GDM1 (cell line): ENCODE measurements around the gene SCFD2.
"Not testable (repeated sequence)": the region's sequence is repeated elsewhere in the genome, so short reads cannot be mapped to it uniquely, and the experiment has no call there.

Experiments used
- DNase-seq: peaks from one replicate; lab custom pipeline; 2025; lab: John Stamatoyannopoulos, UW

Gene SCFD2

DNA sequence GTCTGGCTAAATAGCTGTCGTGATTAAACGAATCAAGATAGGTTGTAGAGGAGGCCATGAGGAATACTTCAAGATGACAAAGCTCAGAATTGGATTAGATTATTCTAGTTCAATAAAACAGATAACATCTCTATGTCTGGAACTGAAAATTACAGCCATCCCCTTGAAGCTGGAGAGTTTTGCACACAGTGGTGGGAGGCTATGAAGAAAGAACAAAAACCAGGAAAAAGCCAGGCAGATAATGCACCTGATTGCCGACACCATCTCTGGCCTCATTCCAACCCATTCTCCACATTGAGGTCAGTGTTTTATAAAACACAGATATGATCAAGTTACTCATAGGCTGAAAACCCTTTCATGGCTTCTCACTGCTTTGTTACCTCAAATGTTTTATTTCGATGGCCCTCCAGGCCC, 315.5 kb downstream of the SCFD2 start:
- no peak for DNase-seq

DNA sequence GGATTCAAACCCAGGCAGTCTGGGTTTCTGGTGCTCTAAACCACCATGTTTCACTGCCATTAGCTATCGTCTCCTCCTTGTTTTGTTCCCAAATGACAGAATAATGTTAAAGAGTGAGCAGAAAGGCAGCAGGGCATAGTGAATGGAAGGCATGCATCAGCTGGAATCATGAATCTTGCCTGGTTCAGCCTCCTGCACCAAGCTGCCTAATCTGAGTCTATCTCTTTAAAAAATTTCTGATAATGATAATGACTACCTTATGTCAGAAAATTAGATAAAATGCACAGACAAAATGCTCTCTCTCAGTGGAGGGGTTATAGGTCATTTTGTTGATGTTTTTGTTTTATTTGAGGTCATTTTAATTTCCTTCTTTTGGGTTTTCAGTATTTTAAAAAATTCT, 316.3 kb downstream of the SCFD2 start:
- no peak for DNase-seq

DNA sequence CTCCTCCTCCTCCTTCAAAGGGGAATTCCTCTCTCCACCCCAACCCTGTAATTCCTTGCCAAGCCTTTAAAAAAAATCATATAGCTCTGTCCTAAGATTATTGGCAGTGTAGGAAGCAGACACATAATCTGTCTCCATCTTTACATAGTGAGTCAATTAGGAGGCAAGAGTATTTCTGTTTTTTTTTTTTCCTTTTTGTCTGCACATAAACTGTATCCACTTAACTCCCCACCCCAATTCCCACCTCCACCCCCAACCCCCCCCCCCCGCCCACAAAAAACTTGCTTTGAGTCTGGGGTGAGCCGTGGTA, 321.3 kb downstream of the SCFD2 start:
- no peak for DNase-seq

DNA sequence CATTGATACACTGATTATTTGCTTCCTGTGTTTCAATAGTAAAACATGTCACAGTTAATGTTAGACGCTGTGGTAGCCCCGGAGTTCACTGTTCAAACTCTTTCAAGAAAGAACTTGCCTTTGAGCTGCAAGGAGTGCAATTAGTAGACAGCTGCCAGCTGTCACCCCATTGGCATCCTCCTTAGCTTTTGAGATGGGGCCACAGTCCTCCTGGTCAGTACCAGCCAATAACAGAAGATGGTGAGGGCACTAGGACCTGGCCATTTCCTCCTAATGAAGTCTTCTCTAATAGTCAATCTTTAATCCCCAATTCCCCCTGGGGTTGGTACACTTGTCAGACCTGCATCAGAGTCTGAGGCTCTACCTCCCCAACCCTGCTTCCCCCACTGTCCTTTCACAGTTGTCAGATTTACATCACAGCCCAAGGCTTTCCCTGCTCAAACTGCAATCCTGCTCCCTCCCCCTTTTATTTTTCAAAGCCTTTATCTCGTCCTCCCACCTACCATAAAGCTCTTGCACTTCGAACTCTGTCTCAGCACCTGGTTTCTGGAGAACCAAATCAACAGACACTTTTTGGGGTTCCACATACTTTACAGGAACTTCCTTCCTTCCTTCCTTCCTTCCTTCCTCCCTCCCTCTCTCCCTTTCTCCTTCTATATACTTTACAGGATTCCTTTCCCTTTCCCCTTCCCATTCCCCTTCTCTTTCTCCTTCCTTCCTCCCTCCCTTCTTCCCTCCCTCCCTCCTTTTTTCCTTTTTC, 321.8 kb downstream of the SCFD2 start:
- no peak for DNase-seq

DNA sequence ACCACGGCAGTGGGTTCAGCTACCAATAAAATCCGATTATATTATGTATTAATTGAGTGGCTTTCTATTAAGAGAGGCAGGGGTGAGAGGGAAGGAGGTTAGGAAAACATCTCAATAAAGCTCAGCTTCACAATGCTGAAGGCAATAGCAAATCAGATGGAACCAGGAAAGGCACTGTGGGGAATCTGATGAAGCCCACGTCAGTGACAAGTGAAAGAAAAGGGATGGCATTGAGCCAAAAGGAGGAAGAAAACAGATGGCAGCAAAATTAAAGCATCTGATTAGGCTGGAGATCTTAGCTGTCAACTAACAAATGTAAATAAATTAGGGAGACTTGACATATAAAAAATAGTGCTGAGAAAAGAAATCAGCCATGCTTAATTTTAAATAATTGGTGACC, 322.8 kb downstream of the SCFD2 start:
- DNase-seq, result no peak

DNA sequence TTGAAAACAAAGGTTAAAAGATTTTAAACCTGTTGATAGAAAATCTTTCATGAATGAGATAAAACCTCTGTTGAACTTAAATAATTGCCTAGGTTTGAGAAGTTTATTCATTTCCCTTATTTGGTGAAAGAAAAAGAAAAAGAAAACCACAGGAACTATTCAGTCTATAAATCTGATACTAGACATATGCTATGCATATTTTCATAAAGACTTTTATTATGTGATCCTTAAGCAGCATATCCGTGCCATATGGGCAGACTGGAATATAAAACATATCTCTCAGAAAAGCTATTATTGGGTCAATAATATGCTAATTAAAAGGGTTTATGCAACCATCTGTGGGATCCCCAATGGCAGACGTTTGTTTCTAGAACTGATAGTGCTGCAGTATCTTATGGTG, 325.0 kb downstream of the SCFD2 start:
- DNase-seq, result no peak

DNA sequence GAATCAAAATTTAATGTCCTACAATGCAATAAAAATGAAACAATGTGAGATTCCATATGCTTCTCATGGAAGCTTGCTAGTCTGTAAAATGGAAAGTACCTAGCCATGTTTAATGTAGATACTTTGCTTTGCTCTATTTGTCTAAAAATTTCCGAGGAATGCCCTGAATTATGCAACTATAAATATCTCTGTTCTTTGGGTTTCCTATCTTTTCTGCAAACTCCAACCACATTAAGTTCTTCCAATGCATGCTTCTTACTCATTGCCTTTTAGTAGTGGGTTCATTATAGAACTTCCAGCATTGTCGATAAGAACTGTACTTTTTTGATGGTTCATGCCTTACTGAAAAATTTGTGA, 325.4 kb downstream of the SCFD2 start:
- DNase-seq, result no peak

DNA sequence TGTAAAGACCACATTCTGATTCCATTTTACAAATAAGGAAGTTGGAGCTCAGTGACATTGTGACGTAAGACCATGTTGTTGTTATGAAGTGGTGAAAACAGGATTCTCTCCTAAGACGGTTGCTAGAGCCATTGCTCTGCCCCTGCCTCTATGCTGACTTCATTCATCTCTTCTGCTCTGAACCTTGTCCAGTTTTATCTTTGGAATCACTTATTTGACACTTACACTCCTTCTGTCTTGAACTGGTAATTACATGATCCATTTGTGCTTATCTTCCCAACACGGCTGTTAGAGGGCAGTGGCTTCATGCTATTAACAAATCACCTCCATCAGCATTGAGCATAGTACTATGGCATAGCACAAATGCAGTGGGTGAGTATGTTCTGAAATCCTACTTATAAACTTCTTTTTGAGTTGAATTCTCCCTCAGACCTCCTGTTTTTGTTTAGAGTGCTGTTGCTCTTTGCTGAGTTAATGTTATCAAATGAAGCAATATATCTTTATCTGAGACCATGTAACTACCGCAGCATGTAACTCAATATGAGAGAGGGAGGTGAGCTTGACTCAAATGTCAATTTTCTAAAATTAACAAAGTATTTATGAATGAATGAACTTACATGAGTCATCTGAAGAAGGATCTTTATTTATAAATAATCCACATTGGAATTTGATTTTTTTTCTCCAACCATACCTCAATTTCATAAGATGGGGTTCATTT, 326.0 kb downstream of the SCFD2 start:
- no peak for DNase-seq

DNA sequence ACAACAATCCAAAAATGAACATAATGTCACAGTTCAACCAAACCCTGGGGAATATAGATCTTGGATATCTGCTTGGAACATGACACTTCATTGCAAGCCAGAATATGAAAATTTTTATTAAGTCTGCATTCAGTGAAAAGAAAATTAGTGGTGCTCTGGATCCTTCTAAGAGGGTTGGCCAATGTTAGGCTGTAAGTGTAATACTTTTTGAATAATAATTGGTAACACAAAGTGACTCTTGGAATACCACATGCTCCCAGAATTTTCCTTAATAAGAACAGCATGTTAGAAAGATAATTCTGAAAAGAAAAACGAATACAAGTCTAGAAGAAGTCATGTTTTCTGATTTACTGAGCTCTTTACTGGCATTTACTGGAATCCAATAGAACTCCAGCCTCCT, 328.0 kb downstream of the SCFD2 start:
- no peak for DNase-seq

DNA sequence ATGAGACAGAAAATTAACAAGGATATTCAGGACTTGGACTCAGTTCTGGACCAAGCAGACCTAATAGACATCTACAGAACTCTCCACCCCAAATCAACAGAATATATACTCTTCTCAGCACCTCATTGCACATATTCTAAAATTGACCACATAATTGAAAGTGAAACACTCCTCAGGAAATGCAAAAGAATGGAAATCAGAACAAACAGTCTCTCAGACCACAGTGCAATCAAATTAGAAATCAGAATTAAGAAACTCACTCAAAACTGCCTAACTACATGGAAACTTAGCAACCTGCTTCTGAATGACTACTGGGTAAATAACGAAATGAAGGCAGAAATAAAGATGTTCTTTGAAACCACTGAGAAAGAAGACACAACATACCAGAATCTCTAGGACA, 333.0 kb downstream of the SCFD2 start:
- not testable (repeated sequence) for DNase-seq

DNA sequence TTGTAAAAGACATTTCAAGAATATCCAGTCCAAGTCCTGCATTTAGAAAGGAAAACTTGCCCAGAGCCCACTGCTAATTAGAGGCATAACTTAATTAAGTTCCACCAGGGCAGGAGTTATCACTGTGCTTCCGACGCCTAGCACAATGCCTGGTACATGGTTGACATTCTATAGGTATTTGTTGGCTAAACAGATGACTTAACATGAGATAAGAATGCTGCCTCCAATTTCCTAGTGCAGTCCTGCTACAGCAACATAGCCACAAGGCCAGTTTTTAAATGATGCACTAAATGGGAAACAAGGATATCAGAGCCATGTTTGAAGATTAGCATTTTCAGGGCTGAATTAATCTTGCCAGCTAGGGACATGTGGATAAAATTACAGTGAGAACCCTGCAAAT, 339.6 kb downstream of the SCFD2 start:
- no peak for DNase-seq

DNA sequence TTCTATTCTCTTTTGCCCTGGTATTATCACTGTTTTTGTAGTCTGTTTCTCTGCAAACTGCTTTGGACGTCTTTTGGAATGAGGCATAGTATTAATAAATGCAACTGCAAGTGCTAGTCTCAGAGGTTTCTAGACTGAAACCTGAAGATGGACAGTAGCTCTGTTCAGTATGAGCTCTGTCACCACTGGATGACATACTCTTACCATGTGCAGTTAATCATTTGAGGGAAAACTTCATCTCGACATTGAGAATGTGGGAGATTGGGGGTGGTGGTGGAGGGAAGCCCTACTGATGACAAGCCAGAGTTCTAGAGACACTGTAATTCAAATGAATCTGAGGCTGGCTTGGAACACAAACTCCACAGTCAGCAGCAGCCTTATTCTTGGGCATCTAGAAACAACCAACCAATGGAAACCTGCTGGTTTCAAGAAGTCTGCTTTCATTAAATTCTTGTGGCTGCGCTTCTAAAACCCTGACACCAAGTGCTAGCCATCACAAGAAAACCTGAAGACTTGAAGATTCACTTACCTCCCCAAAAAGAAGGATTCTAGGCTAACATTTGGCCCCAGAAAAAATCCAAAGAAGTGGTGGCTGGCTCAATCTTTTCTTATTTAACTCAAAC, 342.1 kb downstream of the SCFD2 start:
- no peak for DNase-seq

DNA sequence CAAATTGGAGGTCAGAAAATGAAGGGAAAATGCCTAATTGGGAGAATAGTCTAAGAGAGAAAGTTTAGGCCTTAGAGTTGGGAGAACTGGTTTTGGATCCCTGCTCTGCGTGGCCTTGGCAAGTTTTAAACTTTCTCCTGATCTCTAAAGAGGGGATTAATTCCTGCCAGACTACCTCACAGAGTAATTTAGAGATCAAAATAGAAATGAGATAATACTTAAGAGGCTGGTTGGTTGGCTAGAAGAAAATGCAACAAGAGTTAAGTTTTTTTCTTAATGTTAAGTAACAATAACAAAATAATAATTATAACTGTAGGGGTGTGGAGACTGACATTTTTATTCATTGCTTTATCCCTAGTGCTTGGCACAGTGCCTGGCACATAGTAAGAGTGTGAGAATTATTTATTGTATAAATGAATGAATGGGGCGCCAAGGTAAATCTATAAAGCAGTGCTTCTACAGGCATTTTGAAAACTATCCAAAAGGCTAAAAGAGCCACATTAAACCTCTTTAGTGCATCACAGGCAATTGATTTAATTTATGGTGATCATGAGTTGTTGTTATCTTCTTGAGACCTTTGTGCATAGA, 343.3 kb downstream of the SCFD2 start:
- no peak for DNase-seq

DNA sequence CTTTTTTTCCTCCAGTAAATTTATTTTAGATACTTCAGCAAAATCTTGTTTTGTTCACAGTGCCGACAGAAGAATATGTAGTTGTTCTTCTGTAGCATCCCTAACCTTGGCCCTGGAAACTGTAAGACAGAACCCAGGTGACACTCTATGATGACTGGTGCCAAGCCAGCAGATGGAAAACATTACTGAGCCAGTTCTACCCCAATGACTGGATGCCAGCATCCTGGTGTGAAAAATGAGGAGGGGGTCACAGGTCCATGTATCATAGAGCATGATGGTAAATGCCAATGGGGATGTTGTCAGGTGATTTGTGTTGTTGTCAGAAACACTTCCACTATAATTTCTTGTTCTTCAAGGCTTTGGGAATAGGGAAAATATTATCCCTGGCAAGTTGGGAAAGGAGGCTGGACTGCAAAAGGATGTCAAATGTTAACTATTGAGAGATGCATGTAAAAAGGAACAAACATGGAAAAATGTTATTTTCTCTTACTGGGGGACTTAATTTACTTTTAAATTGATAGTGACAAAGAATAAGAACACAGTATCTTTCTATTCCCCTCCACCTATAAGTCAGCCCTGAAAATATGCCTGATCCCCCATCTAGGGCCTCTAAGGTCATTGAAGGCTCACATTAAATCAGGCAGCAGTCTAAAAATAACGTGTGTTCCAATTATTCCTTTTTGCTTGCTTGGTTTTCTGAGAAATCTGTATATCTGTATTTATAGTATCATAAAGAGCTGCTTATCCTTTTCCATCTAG, 343.9 kb downstream of the SCFD2 start:
- no peak for DNase-seq

DNA sequence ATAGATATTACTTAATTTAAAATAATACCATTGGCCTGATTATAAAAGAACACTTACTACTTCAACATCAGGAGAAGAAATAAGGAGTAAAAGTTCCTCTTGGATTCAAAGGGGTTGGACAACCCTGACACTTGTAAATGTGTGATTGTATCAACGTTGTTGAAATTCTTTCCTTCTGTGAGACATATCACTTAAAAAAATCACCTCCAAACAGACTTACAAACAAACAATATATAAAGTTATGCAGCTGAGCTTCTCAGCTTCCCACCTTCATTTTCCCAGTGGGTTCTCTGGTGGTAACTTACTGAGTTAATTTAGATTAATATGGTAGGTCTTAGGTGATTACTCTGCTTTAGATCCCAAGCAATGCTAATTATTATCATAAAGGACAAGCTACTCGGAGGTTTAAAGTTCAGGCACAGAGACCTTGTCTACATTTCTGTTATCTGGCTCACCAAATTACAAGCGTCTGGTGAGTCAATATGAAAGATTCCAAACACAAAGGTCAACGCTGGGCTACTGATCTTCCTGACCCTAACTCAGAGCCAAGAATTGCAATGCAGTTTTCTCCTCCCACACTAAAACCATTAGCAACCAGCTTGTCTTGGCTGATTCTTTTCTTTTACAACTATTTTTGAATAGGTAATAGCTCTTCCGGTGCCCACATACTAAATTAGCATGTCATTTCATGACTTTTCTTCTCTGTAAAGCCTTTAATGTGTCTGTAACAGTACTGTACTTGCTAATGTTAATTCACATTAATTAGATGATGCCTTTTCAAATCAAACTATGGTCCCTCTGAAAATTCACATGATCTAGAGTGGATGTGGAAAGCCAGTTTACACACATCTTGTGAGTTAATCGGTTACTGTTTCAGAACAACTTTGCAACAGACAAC, 346.1 kb downstream of the SCFD2 start:
- DNase-seq, result no peak

DNA sequence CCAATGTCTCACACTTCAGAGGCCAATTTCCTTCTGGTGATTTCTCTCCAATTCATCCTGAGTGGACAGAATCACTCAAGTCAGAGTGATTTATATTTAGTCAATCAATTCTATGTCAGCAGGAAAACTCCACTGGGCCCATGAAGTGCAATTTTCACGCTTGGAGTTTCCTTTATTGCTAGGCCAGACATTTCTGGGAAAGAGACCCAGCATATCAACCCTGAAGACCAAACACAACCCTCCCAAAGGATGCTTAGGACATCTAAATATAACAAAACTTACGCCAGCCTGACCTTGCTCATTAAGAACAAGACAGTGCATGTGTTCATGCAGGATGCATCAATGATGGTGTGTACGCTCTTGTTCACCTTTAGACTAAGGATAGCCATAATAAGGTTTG, 347.4 kb downstream of the SCFD2 start:
- no peak for DNase-seq

DNA sequence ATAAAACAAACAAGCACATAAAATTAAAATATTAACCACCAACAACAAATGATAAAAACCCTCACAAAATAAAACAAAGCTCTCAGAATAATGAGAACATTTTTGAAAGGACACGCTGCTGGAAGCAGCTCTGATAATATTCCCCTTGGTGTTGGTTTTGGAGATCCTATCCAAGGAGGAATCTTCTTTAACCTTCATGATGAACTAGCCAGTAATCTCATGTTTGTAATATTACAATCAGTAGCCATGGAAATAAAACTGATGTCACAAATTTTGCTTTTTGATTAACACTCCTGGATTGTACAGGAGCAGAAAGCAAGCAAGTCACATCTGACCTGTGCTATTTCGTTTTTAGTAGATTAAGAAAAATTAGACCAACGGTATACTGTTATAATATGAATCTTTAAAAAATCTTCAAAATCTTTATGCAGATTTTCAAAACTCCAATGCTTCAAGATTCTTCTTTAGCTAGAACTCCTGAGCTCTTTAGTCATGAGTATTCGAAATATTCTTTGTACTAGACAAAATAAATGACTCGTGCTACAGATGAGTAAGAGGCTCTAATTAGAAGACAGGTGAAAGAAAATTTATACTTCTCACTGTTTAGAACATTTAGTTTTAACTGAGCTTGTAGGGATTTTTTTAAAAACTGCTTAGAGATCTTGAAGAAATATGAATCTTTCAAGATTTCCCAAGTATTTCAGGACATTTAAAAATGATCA, 349.6 kb downstream of the SCFD2 start:
- no peak for DNase-seq

DNA sequence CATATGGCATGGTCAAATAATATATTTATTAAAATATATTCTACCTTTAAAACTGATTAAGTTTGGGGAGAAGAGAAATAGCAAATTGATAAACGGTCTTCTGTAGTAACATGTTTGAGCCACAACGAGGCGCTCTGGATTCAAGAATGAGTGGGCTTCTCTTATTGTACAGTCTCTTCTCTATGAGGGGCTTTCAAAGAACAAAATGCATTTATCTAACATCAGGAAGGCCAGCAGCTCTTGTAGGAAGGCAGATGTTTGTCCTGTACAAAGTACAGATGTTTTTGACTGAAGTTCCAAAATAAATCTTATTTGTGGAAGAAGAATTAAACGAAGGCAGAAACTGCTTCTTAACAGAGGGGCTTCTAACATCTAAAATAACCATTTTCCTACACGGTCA, 350.2 kb downstream of the SCFD2 start:
- peak; percentile 11 for DNase-seq

DNA sequence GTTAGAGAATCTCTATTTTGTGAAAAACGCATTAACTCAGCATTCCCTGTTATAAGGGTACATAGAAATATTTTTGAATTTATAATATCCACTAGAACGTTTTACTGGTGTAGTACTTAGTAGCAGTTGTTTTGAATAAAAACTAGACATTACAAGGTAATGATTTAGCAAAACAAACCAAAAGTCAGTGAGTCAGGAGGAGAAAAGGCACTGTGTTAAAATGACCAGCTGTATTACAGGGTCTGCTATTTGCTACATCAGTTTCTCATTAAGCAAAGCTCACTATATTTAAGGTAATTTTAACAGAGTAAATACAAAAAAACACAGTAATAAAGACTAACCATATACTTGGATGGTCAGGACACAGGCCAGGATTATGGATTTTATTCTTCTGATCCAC, 351.0 kb downstream of the SCFD2 start:
- no peak for DNase-seq

DNA sequence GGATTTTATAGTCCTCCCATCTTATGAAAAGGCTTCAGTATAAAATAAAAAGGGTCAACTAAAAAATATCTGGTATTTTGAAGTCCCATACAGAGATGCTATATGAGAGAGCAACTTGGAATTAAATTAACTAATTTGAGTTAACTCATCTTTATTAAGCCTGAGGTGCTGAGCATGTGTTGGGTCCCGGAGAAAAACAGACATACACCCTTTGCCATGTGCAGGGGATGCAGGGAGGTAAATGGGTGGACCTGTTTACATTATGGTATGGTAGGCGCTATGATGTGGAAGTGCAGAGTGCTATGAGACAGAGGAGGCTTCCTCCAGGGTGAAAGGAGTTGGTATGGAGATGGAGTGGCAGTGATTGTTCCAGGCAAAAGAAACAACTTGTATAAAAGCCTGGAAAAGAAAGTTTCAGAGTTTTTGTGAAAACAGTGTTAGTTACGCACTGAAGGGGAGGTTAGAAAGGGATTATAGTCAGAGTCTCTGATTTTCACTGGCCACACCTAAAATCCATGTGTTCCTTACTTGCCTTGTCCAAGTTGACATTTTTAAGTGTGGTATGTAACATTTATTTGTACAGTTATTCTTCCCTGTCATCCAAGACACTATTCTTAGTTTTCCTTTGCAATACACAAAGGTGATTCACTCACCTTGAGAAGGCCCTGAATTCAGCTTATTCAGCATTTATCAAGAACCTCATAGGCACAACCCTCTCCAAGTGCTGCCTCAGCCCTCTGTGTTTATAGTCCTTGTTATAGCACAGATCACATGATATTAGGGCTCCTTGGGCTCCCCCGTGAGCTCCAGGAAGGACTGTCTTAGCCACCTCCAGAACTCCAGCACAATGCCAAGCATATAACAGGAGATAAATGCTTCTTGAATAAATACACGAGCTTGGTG, 351.7 kb downstream of the SCFD2 start:
- no peak for DNase-seq
